IMR-90 (cell line): ENCODE data around the gene PISD. TPM values are rescaled to one million over a fixed set of nuclear protein-coding genes. Genes with fewer than 3 reads are reported as not detected.

Experiments used
- ATAC-seq: fragments of 200-7000 bp; cut with Tn5 transposase; 2 replicates; pipeline ENCODE4 v1.9.1; 2020; ENCODE audit warnings: low read depth, mild to moderate bottlenecking, moderate library complexity
- BruUV-seq: library from RNA; stranded (reverse); fragments of 400-500 nt; replicated peaks from 2 replicates; lab custom pipeline; 2021; lab: Mats Ljungman, UMichigan
- CTCF ChIA-PET: fragments of 300-600 bp; formaldehyde crosslinking; extraction: SDS; loops from one replicate; lab custom pipeline; 2021; ENCODE audit warnings: antibody characterized with exemption; lab: Yijun Ruan, JAX
- POLR2A ChIA-PET: fragments of 300-600 bp; sonication (Branson Sonifier 250); formaldehyde crosslinking; loops from one replicate; lab custom pipeline; 2022; ENCODE audit warnings: antibody characterized with exemption; ENCODE audit not compliant: unreplicated experiment; lab: Charles Lee
- DNase-seq: peaks from one replicate; pipeline ENCODE4 v3.0.0; 2013
- H2AFZ ChIP-seq: replicated peaks from 2 replicates; pipeline ENCODE3; 2013; ENCODE audit warnings: low read length, mild to moderate bottlenecking; ENCODE audit not compliant: poor library complexity
- H2AK5ac ChIP-seq: 2 replicates; pipeline ENCODE4 v1.6.1; 2013; ENCODE audit warnings: low read depth, low read length, inconsistent platforms
- H2AK9ac ChIP-seq: replicated peaks from 2 replicates; pipeline ENCODE3; 2013; ENCODE audit warnings: mild to moderate bottlenecking, low read depth, low read length, moderate library complexity; ENCODE audit not compliant: poor library complexity
- H2BK120ac ChIP-seq: 2 replicates; pipeline ENCODE4 v1.6.1; 2013; ENCODE audit warnings: low read depth, low read length, inconsistent platforms
- H2BK15ac ChIP-seq: 3 replicates; pipeline ENCODE4 v1.6.1; 2013; ENCODE audit warnings: low read depth, low read length, inconsistent platforms
- H2BK20ac ChIP-seq: 2 replicates; pipeline ENCODE4 v1.6.1; 2013; ENCODE audit warnings: low read depth, mild to moderate bottlenecking, inconsistent platforms, low read length, moderate library complexity
- H2BK5ac ChIP-seq: 2 replicates; pipeline ENCODE4 v1.6.1; 2013; ENCODE audit warnings: mild to moderate bottlenecking, low read depth, low read length, inconsistent platforms; ENCODE audit not compliant: poor library complexity, severe bottlenecking
- H3K14ac ChIP-seq: replicated peaks from 2 replicates; pipeline ENCODE4 v1.6.1; 2013; ENCODE audit warnings: low read depth, low read length, inconsistent platforms
- H3K18ac ChIP-seq: 2 replicates; pipeline ENCODE4 v1.6.1; 2013; ENCODE audit warnings: low read depth, low read length, control low read depth
- H3K23ac ChIP-seq: 2 replicates; pipeline ENCODE4 v1.6.1; 2013; ENCODE audit warnings: low read depth, low read length, inconsistent platforms
- H3K27ac ChIP-seq: 2 replicates; pipeline ENCODE4 v1.5.1; 2013; ENCODE audit warnings: mild to moderate bottlenecking, control low read depth, low read length; ENCODE audit not compliant: insufficient read depth
- H3K27me3 ChIP-seq: 2 replicates; pipeline ENCODE4 v1.6.1; 2013; ENCODE audit warnings: low read length; ENCODE audit not compliant: control insufficient read depth, insufficient read depth
- H3K36me3 ChIP-seq: 2 replicates; pipeline ENCODE4 v1.6.1; 2013; ENCODE audit warnings: low read length, mixed read lengths; ENCODE audit not compliant: control insufficient read depth, insufficient read depth
- H3K4ac ChIP-seq: 2 replicates; pipeline ENCODE4 v1.6.1; 2013; ENCODE audit warnings: low read depth, low read length, inconsistent platforms
- H3K4me1 ChIP-seq: 2 replicates; pipeline ENCODE4 v1.6.1; 2013; ENCODE audit warnings: low read length, mixed read lengths; ENCODE audit not compliant: control insufficient read depth, insufficient read depth
- H3K4me2 ChIP-seq: 2 replicates; pipeline ENCODE4 v1.6.1; 2013; ENCODE audit warnings: low read depth, mild to moderate bottlenecking, control low read depth, low read length, moderate library complexity
- H3K4me3 ChIP-seq: 2 replicates; pipeline ENCODE4 v1.5.1; 2013; ENCODE audit warnings: low read depth, mild to moderate bottlenecking, control low read depth, low read length, moderate library complexity; ENCODE audit not compliant: insufficient read depth
- H3K56ac ChIP-seq: 2 replicates; pipeline ENCODE4 v1.6.1; 2013; ENCODE audit warnings: low read length, inconsistent platforms; ENCODE audit not compliant: insufficient read depth; ENCODE audit errors: extremely low read depth
- H3K79me1 ChIP-seq, 2 experiments: 2 replicates each; pipeline ENCODE4 v1.6.1; 2013; ENCODE audit warnings: low read length in 2 of 2, inconsistent platforms in 1 of 2, low read depth in 1 of 2
- H3K9ac ChIP-seq: 2 replicates; pipeline ENCODE4 v1.6.1; 2013; ENCODE audit warnings: low read depth, low read length, control low read depth
- H3K9me1 ChIP-seq: 2 replicates; pipeline ENCODE4 v1.6.1; 2013; ENCODE audit warnings: low read length, inconsistent platforms; ENCODE audit not compliant: insufficient read depth
- H3K9me3 ChIP-seq: 2 replicates; pipeline ENCODE4 v1.6.1; 2013; ENCODE audit warnings: low read length; ENCODE audit not compliant: control insufficient read depth, insufficient read depth
- H4K20me1 ChIP-seq: 2 replicates; pipeline ENCODE4 v1.6.1; 2013; ENCODE audit warnings: low read length, inconsistent platforms; ENCODE audit not compliant: insufficient read depth
- H4K5ac ChIP-seq: 2 replicates; pipeline ENCODE4 v1.6.1; 2013; ENCODE audit warnings: mild to moderate bottlenecking, low read depth, low read length, control low read depth
- H4K8ac ChIP-seq, 2 experiments: 2 replicates each; pipeline ENCODE4 v1.6.1; 2013; ENCODE audit warnings: low read depth in 2 of 2, low read length in 2 of 2, control low read depth in 1 of 2, inconsistent platforms in 1 of 2
- H4K91ac ChIP-seq: 2 replicates; pipeline ENCODE4 v1.6.1; 2013; ENCODE audit warnings: low read depth, low read length, inconsistent platforms; ENCODE audit not compliant: insufficient read depth
- NFE2L2 ChIP-seq: fragments of 150-350 bp; IDR thresholded peaks from 2 replicates; pipeline ENCODE4 v1.6.1; 2016; ENCODE audit warnings: low read depth, mild to moderate bottlenecking, low read length
- WGBS, 2 experiments: methylation state at CpG; one replicate each; pipeline versions ENCODE4 v1.1.5 to v1.1.7; 2013; ENCODE audit warnings: missing lambda C conversion rate in 2 of 2; ENCODE audit not compliant: insufficient read length in 1 of 2; ENCODE audit errors: extremely low coverage in 2 of 2; 5-methylcytosine and 5-hydroxymethylcytosine counted together
- dilution Hi-C: fragments of 300-500 bp; cut with HindIII; formaldehyde crosslinking; loops from one replicate; pipeline ENCODE4 v1.14.3; 2018; ENCODE audit warnings: low sequenced_read_pairs; ENCODE audit not compliant: unreplicated experiment
- in situ Hi-C: fragments of 300-500 bp; cut with MboI; formaldehyde crosslinking; loops from 3 replicates; pipeline ENCODE4 v1.14.3; 2019; ENCODE audit warnings: low sequenced_read_pairs, inconsistent platforms, mixed read lengths
- intact Hi-C: fragments of 100-400 bp; cut with micrococcal nuclease; formaldehyde crosslinking; loops from 2 replicates; pipeline ENCODE4 v1.10.0; 2022
- polyA plus RNA-seq, 3 experiments: library from polyadenylated mRNA; depleted of rRNA; stranded (reverse); fragments of >200 nt; gene quantifications; 2 replicates each; pipeline ENCODE4 v1.2.3, GENCODE V29; 2012; ENCODE audit warnings: low replicate concordance in 1 of 3
- total RNA-seq: library from RNA; depleted of rRNA; stranded (reverse); fragments of >200 nt; gene quantifications from 2 replicates; pipeline ENCODE4 v1.2.3, GENCODE V29; 2012

The PISD gene
- total and polyA plus RNA-seq, 2 of the 4 experiments (the other 2 are of a cell fraction), result 34.1 to 48.8 TPM

- no peak overlapping the region for H3K4me2 ChIP-seq
- DNase-seq (no peak), ATAC-seq (peak; percentile 28)
- H4K91ac ChIP-seq, result peak overlapping the region; percentile 83
- 60% methylated on average over 2 of the region's 15 CpGs; no CpG with 5 or more reads in 1 of the 2 experiments for WGBS, 2 experiments
- H3K27me3 ChIP-seq, result no peaks in the 10 kb centered on the region
- peaks cover 3% of the 10 kb centered on the region for H3K36me3 ChIP-seq
- no peaks in the 10 kb centered on the region for H3K9me3 ChIP-seq
- H3K56ac ChIP-seq, result no peak overlapping the region
- H2AFZ ChIP-seq, result peak overlapping the region; percentile 19
- H3K79me1 ChIP-seq, result peaks cover 21 to 83% of the 10 kb centered on the region in 2 experiments
- H3K18ac ChIP-seq, result no peak overlapping the region
- ChIA-PET POLR2A (no interaction called here), CTCF (interaction anchor here (1.0 to 1.3 kb wide), 2 partner anchors 43 to 82 kb away, joined by 3 to 5 read pairs; no protein-coding TSS in a partner anchor)
- intact Hi-C loops (no loop called here), dilution Hi-C loops (no loop called here), in situ Hi-C loops (no loop called here)
- H3K14ac ChIP-seq, result peak overlapping the region; percentile 22
- peak overlapping the region; percentile 66 for H2BK5ac ChIP-seq
- peak overlapping the region; percentile 11 for H2AK9ac ChIP-seq
- peak overlapping the region; percentile 18 to 80; a peak in 3 of 4 replicates for H4K8ac ChIP-seq
- H3K4ac ChIP-seq, result peak overlapping the region; percentile 75
- peak overlapping the region; percentile 34 for H4K5ac ChIP-seq
- no peak overlapping the region for H2BK15ac ChIP-seq
- no peak overlapping the region for H3K9ac ChIP-seq
- peak overlapping the region; percentile 50; the same call in 1 of the 2 replicates for H2BK120ac ChIP-seq
- peaks cover 31% of the 10 kb centered on the region for H4K20me1 ChIP-seq
- H3K23ac ChIP-seq, result peak overlapping the region; percentile 48; the same call in 1 of the 2 replicates
- peaks cover 8% of the 10 kb centered on the region for H3K4me1 ChIP-seq
- H2BK20ac ChIP-seq, result 0 out of 2 replicates have a peak overlapping the region, but pooled peaks have one; percentile 23
- no peak for TF ChIP-seq NFE2L2
- BruUV-seq, result no TSS peak
- no peak overlapping the region for H3K4me3 ChIP-seq
- H2AK5ac ChIP-seq, result peak overlapping the region; percentile 63
- H3K27ac ChIP-seq, result peak overlapping the region; percentile 4; the same call in 1 of the 2 replicates
- peaks cover 17% of the 10 kb centered on the region for H3K9me1 ChIP-seq
Observed at GRCh38 chr22:31637891-31638618, 24.0 kb downstream of the PISD start.
